ENCODE measurements around the gene ARID1B. TPM values are rescaled to one million over a fixed set of nuclear protein-coding genes. Genes with fewer than 3 reads are reported as not detected.

ARID1B gene
- total RNA-seq, 1 experiment from 2014 or later, result 91.7 TPM

- BruUV-seq (replicated peaks), result no TSS peak
- in situ Hi-C loops (cut with HindIII; ENCODE audit: low pct_unique_long_range_greater_than_20kb, low sequenced_read_pairs), result no loop called here
- Histone ChIP-seq H3K9me3 (ENCODE audit: control insufficient read depth, insufficient read depth, low read depth, low read length) (no peaks in the 10 kb centered on the region), H3K4me3 (ENCODE audit: low read depth in 2 of 2, low read length in 2 of 2) (no peak overlapping the region), H3K36me3 (ENCODE audit: control insufficient read depth, insufficient read depth, low read length) (no peaks in the 10 kb centered on the region), H3K27me3 (ENCODE audit: control insufficient read depth, insufficient read depth, low read length) (no peaks in the 10 kb centered on the region), H3K27ac (ENCODE audit: low read length) (no peak overlapping the region), H3K4me1 (ENCODE audit: control insufficient read depth, insufficient read depth, low read length) (peaks cover 17% of the 10 kb centered on the region; the same call in 1 of the 2 replicates)
- ChIA-PET CTCF (no interaction called here), POLR2A (no interaction called here)
- intact Hi-C loops (cut with micrococcal nuclease; ENCODE audit: unreplicated experiment), result no loop called here
- no peak for DNase-seq (ENCODE audit: low read depth, low spot score)
- TF ChIP-seq SIN3A (IDR thresholded peaks at IDR 0.05; ENCODE audit: borderline replicate concordance, insufficient read depth, low read depth, low read length) (no peak), TCF7L2 (IDR thresholded peaks at IDR 0.05; ENCODE audit: low read depth, low read length) (no peak), REST (IDR thresholded peaks at IDR 0.05; ENCODE audit: insufficient read depth in 1 of 2, low read depth in 2 of 2, low read length in 1 of 2) (no peak), POLR2AphosphoS5 (IDR thresholded peaks at IDR 0.05; ENCODE audit: low read depth, low read length) (no peak)
- TF ChIP-seq, protein P1, sequence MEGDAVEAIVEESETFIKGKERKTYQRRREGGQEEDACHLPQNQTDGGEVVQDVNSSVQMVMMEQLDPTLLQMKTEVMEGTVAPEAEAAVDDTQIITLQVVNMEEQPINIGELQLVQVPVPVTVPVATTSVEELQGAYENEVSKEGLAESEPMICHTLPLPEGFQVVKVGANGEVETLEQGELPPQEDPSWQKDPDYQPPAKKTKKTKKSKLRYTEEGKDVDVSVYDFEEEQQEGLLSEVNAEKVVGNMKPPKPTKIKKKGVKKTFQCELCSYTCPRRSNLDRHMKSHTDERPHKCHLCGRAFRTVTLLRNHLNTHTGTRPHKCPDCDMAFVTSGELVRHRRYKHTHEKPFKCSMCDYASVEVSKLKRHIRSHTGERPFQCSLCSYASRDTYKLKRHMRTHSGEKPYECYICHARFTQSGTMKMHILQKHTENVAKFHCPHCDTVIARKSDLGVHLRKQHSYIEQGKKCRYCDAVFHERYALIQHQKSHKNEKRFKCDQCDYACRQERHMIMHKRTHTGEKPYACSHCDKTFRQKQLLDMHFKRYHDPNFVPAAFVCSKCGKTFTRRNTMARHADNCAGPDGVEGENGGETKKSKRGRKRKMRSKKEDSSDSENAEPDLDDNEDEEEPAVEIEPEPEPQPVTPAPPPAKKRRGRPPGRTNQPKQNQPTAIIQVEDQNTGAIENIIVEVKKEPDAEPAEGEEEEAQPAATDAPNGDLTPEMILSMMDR (IDR thresholded peaks at IDR 0.05), result no peak
- no peak for ATAC-seq
Observed at GRCh38 chr6:156808287-156808686, 31.1 kb downstream of the ARID1B start.

GRCh38 chr6:156809034-156809433, 31.9 kb downstream of the ARID1B start:
- CTCF ChIA-PET, result no interaction called here
- ATAC-seq (no peak), DNase-seq (ENCODE audit: low read depth, low spot score) (no peak)
- Histone ChIP-seq H3K27me3 (ENCODE audit: control insufficient read depth, insufficient read depth, low read length) (no peaks in the 10 kb centered on the region), H3K36me3 (ENCODE audit: control insufficient read depth, insufficient read depth, low read length) (no peaks in the 10 kb centered on the region), H3K9me3 (ENCODE audit: control insufficient read depth, insufficient read depth, low read depth, low read length) (no peaks in the 10 kb centered on the region), H3K4me1 (ENCODE audit: control insufficient read depth, insufficient read depth, low read length) (peaks cover 17% of the 10 kb centered on the region; the same call in 1 of the 2 replicates), H3K27ac (ENCODE audit: low read length) (no peak overlapping the region), H3K4me3 (ENCODE audit: low read depth in 2 of 2, low read length in 2 of 2) (no peak overlapping the region)
- in situ Hi-C loops (cut with HindIII; ENCODE audit: low pct_unique_long_range_greater_than_20kb, low sequenced_read_pairs), result no loop called here
- no peak for TF ChIP-seq SIN3A (IDR thresholded peaks at IDR 0.05; ENCODE audit: borderline replicate concordance, insufficient read depth, low read depth, low read length)
- no peak for TF ChIP-seq POLR2AphosphoS5 (IDR thresholded peaks at IDR 0.05; ENCODE audit: low read depth, low read length)
- TF ChIP-seq, protein P1 (IDR thresholded peaks at IDR 0.05), result no peak
- TF ChIP-seq TCF7L2 (IDR thresholded peaks at IDR 0.05; ENCODE audit: low read depth, low read length), result no peak
- TF ChIP-seq REST (IDR thresholded peaks at IDR 0.05; ENCODE audit: insufficient read depth in 1 of 2, low read depth in 2 of 2, low read length in 1 of 2), result no peak
- intact Hi-C loops (cut with micrococcal nuclease; ENCODE audit: unreplicated experiment), result no loop called here
- no TSS peak for BruUV-seq (replicated peaks)
- POLR2A ChIA-PET, result interaction anchor here (0.6 kb wide), 1 partner anchor 21 kb away, joined by 3 read pairs; no protein-coding TSS in a partner anchor
